Endothelial cell of umbilical vein (primary cell): ENCODE measurements around the gene FREM1. TPM values are rescaled to one million over a fixed set of nuclear protein-coding genes. Genes with fewer than 3 reads are reported as not detected.

Source experiments
- BruUV-seq: library from RNA; stranded (reverse); fragments of 400-500 nt; replicated peaks from 2 replicates; lab custom pipeline; 2021; lab: Mats Ljungman, UMichigan
- CTCF ChIA-PET: fragments of 300-600, 350-600 bp; sonication (Branson Sonifier 250); formaldehyde crosslinking; loops from one replicate; lab custom pipeline; 2021; ENCODE audit warnings: antibody characterized with exemption, inconsistent platforms; lab: Charles Lee
- POLR2A ChIA-PET: fragments of 300-600, 350-600 bp; sonication (Branson Sonifier 250); formaldehyde crosslinking; loops from one replicate; lab custom pipeline; 2021; ENCODE audit warnings: antibody characterized with exemption, inconsistent platforms; lab: Charles Lee
- DNase-seq: peaks from one replicate; pipeline ENCODE4 v3.0.0-alpha.2; 2011; ENCODE audit warnings: low read depth, low spot score
- FAIRE-seq: peaks from 2 replicates; lab custom pipeline; 2011; peaks lifted over from hg19 to GRCh38; lab: Jason Lieb, UNC
- H2AFZ ChIP-seq: 2 replicates; pipeline ENCODE4 v1.6.0; 2012; ENCODE audit warnings: low read depth, low read length, control low read depth, inconsistent platforms
- H3K27ac ChIP-seq: 2 replicates; pipeline ENCODE4 v1.5.1; 2011; ENCODE audit warnings: low read depth, mild to moderate bottlenecking, control low read depth, low read length, moderate library complexity; ENCODE audit not compliant: insufficient read depth
- H3K27me3 ChIP-seq, 2 experiments: 2 replicates each; pipeline versions ENCODE4 v1.6.0 to v1.6.1; 2011; ENCODE audit warnings: low read length in 2 of 2, mixed read lengths in 1 of 2; ENCODE audit not compliant: control insufficient read depth in 2 of 2, insufficient read depth in 2 of 2
- H3K36me3 ChIP-seq, 2 experiments: 2 replicates in 1 of 2; 3 replicates in 1 of 2; pipeline ENCODE4 v1.5.1; 2011; ENCODE audit warnings: low read length in 2 of 2, mild to moderate bottlenecking in 1 of 2, moderate library complexity in 1 of 2; ENCODE audit not compliant: control insufficient read depth in 2 of 2, insufficient read depth in 2 of 2; ENCODE audit errors: extremely low read depth in 1 of 2
- H3K4me1 ChIP-seq: 3 replicates; pipeline ENCODE4 v1.5.1; 2011; ENCODE audit warnings: mild to moderate bottlenecking, low read length; ENCODE audit not compliant: control insufficient read depth, insufficient read depth; ENCODE audit errors: extremely low read depth
- H3K4me2 ChIP-seq: 2 replicates; pipeline ENCODE4 v1.6.1; 2011; ENCODE audit warnings: low read length, control low read depth, mixed read lengths; ENCODE audit not compliant: insufficient read depth
- H3K4me3 ChIP-seq, 3 experiments: fragments of 200-600 bp in 1 of 3; sonication (generic), shearing (Covaris generic) in 1 of 3; replicated peaks in 1 of 3; 2 replicates each; pipeline ENCODE4 v1.5.1; 2011 to 2016; ENCODE audit warnings: control low read depth in 3 of 3, low read length in 3 of 3, mild to moderate bottlenecking in 2 of 3, inconsistent platforms in 1 of 3, low read depth in 1 of 3, moderate library complexity in 1 of 3; ENCODE audit not compliant: insufficient read depth in 1 of 3
- H3K79me2 ChIP-seq: 2 replicates; pipeline ENCODE4 v1.6.0; 2012; ENCODE audit warnings: low read length, inconsistent platforms; ENCODE audit not compliant: control insufficient read depth, insufficient read depth
- H3K9ac ChIP-seq: replicated peaks from 2 replicates; pipeline ENCODE3; 2011; ENCODE audit warnings: low read length, control low read depth; ENCODE audit not compliant: insufficient read depth; ENCODE audit errors: extremely low read depth
- H3K9me1 ChIP-seq: replicated peaks from 3 replicates; pipeline ENCODE4 v1.6.0; 2011; ENCODE audit warnings: mild to moderate bottlenecking, low read length; ENCODE audit not compliant: control insufficient read depth, insufficient read depth; ENCODE audit errors: extremely low read depth
- H3K9me3 ChIP-seq: replicated peaks from 2 replicates; pipeline ENCODE4 v1.5.1; 2012; ENCODE audit warnings: low read length, inconsistent platforms; ENCODE audit not compliant: control insufficient read depth, insufficient read depth
- H4K20me1 ChIP-seq: replicated peaks from 2 replicates; pipeline ENCODE3; 2011; ENCODE audit warnings: mild to moderate bottlenecking, low read length; ENCODE audit not compliant: control insufficient read depth, insufficient read depth; ENCODE audit errors: extremely low read depth
- CTCF ChIP-seq, 2 donors: IDR thresholded peaks; 1 replicate in 1 of 2; 2 replicates in 1 of 2; pipeline ENCODE4 v1.5.1; 2011; ENCODE audit warnings: low read length in 2 of 2, mild to moderate bottlenecking in 2 of 2, moderate library complexity in 2 of 2, control low read depth in 1 of 2, inconsistent platforms in 1 of 2, low read depth in 1 of 2; ENCODE audit not compliant: insufficient read depth in 1 of 2; ENCODE audit errors: extremely low read depth in 1 of 2
- EZH2 ChIP-seq: IDR thresholded peaks from 2 replicates; pipeline ENCODE4 v1.6.1; 2012; ENCODE audit warnings: borderline replicate concordance, low read depth, mild to moderate bottlenecking, moderate library complexity, low read length, inconsistent platforms; ENCODE audit not compliant: severe bottlenecking
- FOS ChIP-seq: IDR thresholded peaks from 2 replicates; pipeline ENCODE4 v1.6.1; 2011; ENCODE audit warnings: mild to moderate bottlenecking, low read length, moderate library complexity, borderline replicate concordance; ENCODE audit not compliant: insufficient read depth
- GATA2 ChIP-seq: IDR thresholded peaks from 2 replicates; pipeline ENCODE4 v1.7.0; 2011; ENCODE audit warnings: low read depth, mild to moderate bottlenecking, moderate library complexity, mixed read lengths, low read length; ENCODE audit not compliant: insufficient read length, insufficient read depth
- JUN ChIP-seq: IDR thresholded peaks from 2 replicates; pipeline ENCODE4 v1.6.1; 2011; ENCODE audit warnings: borderline replicate concordance, low read depth; ENCODE audit not compliant: insufficient read length, insufficient read depth
- MAX ChIP-seq: IDR thresholded peaks from 2 replicates; pipeline ENCODE4 v1.6.1; 2011; ENCODE audit not compliant: insufficient read depth, insufficient read length
- MYC ChIP-seq: IDR thresholded peaks from one replicate; pipeline ENCODE4 v1.6.1; 2011; ENCODE audit warnings: mild to moderate bottlenecking, low read depth, low read length
- POLR2A ChIP-seq: IDR thresholded peaks from 2 replicates; pipeline ENCODE4 v1.6.1; 2012; ENCODE audit warnings: low read depth, mild to moderate bottlenecking, control low read depth, low read length
- POLR2AphosphoS5 ChIP-seq: IDR thresholded peaks from 2 replicates; pipeline ENCODE4 v1.6.1; 2012; ENCODE audit warnings: low read depth, mild to moderate bottlenecking, control low read depth, low read length, moderate library complexity; ENCODE audit not compliant: insufficient read depth
- dilution Hi-C: fragments of 300-500 bp; cut with MboI; formaldehyde crosslinking; loops from one replicate; pipeline ENCODE4 v1.15.0; 2019; ENCODE audit warnings: low sequenced_read_pairs; ENCODE audit not compliant: extremely low pct_ligation_motif_present
- intact Hi-C: fragments of 100-400 bp; cut with micrococcal nuclease; formaldehyde crosslinking; loops from one replicate; pipeline ENCODE4 v1.10.0; 2022
- polyA plus RNA-seq, 4 experiments: library from polyadenylated mRNA; depleted of rRNA in 3 of 4; stranded (reverse) in 3 of 4; unstranded in 1 of 4; fragments of >200 nt; gene quantifications; 2 replicates each; pipeline versions ENCODE4 v1.2.1 to v1.2.3, GENCODE V29; 2011 to 2012; ENCODE audit warnings: missing spikeins in 1 of 4
- total RNA-seq: library from RNA; stranded (reverse); gene quantifications from 2 replicates; pipeline ENCODE4 v1.2.3, GENCODE V29; 2021

Gene FREM1
- total and polyA plus RNA-seq, 2 donors (not counting 3 experiments of a cell fraction or from before 2014, with no cell fraction given): 0.10 to 0.29 TPM

GRCh38 chr9:14778565-14778964 lies 131.7 kb downstream of the FREM1 start:
- Histone ChIP-seq H3K4me3 (no peak overlapping the region), H3K27ac (no peak overlapping the region), H4K20me1 (no peaks in the 10 kb centered on the region), H3K9me1 (no peaks in the 10 kb centered on the region), H3K4me2 (no peak overlapping the region), H3K27me3 (peaks cover 2 to 3% of the 10 kb centered on the region in 2 experiments), H2AFZ (no peak overlapping the region), H3K79me2 (no peaks in the 10 kb centered on the region), H3K9me3 (no peaks in the 10 kb centered on the region), H3K36me3 (no peaks in the 10 kb centered on the region), H3K9ac (no peak overlapping the region), H3K4me1 (no peaks in the 10 kb centered on the region)
- ChIA-PET POLR2A (no interaction called here), CTCF (no interaction called here)
- BruUV-seq: no TSS peak
- TF ChIP-seq FOS: no peak
- no peak for TF ChIP-seq JUN
- no peak for TF ChIP-seq GATA2
- no peak for TF ChIP-seq CTCF (IDR thresholded peaks at IDR 0.05; ENCODE audit: extremely low read depth in 1 of 2, insufficient read depth in 1 of 2, low read depth in 1 of 2, low read length in 2 of 2)
- no peak for TF ChIP-seq MYC
- no peak for TF ChIP-seq EZH2
- TF ChIP-seq POLR2AphosphoS5: no peak
- no peak for TF ChIP-seq MAX
- no peak for TF ChIP-seq POLR2A
- FAIRE-seq (no peak), DNase-seq (no peak)
- intact Hi-C loops: no loop called here
- dilution Hi-C loops: no loop called here
